Stimulated activated CD8-positive, alpha-beta memory T cell treated with anti-CD3 and anti-CD28 coated beads, Interleukin-15, amount 100 ng/mL, for 1 hour (primary cell): ENCODE data around the gene WIPF2.

Experiments
- DNase-seq: peaks from one replicate; pipeline ENCODE4 v3.0.0-alpha.2; 2020; ENCODE audit warnings: low read depth

The WIPF2 gene, protein sequence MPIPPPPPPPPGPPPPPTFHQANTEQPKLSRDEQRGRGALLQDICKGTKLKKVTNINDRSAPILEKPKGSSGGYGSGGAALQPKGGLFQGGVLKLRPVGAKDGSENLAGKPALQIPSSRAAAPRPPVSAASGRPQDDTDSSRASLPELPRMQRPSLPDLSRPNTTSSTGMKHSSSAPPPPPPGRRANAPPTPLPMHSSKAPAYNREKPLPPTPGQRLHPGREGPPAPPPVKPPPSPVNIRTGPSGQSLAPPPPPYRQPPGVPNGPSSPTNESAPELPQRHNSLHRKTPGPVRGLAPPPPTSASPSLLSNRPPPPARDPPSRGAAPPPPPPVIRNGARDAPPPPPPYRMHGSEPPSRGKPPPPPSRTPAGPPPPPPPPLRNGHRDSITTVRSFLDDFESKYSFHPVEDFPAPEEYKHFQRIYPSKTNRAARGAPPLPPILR

DNA sequence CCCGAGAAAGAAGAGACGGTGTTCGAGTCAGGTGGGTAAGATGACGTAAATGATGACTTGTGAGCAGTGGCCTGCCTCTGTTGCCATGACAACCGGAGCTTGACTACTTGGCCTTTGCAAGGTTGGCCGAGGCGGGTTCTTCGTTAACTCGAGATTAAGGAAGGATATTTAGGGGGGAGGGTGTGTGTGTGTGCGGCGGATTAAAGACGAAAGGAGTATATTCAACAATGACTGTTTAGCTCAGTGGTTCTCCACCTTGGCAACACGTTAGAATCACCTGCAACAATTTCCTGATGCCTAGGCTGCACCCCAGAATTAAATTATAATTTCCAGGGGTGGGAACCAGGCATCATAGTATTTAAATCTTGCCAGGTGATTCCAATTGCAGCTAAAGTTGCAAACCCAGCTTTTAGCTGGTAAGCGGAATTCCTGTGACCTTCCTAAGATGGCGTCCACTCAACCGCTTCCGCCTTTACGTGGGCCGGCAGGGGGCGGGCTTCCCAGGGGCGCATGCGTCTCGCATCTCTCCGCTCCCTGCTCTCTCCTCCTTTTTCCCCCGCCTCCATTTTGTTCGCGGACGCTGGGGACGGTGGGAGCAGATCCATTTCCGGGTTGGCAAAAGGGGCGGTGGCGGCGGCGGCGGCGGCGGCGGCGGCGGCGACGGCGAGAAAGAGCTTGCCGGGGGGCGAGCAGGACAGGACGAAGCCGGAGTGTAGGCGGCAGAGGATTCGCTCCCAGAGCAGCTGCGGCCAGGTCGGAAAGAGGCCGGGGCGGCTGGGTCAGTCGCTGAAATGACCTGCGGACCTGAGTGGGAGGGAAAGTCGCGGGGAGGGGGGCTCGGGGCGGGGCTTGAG, at the start of gene WIPF2:
Gene WIPF2, plus strand, starts transcription at position 565 of the 854 bp plus-strand sequence. CDS start 37,156 bp downstream, outside the sequence.
- DNase-seq, result peak; percentile 91

DNA sequence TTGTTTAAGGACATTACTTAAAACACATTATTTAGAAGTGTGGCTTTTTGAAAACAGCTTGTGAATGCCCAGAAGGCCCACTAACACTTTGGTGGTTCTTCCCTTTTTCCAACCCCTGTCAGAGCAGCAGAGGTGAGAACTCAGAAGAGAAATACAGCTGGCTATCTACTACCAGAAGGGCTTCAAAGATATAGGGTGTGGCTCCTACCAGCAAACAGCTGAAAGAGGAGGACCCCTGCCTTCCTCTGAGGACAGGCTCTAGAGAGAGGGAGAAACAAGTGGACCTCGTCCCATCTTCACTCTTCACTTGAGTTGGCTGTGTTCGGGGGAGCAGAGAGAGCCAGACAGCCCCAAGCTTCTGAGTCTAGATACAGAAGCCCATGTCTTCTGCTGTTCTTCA, 48.8 kb upstream of the WIPF2 start:
- no peak for DNase-seq

DNA sequence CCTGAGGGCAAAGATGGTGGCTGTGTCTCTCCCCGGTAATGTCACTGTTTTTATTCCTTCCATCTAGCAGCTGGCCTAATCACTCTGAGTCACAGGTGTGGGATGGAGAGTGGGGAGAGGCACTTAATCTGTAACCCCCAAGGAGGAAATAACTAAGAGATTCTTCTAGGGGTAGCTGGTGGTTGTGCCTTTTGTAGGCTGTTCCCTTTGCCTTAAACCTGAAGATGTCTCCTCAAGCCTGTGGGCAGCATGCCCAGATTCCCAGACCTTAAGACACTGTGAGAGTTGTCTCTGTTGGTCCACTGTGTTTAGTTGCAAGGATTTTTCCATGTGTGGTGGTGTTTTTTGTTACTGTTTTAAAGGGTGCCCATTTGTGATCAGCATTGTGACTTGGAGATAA, 47.4 kb upstream of the WIPF2 start:
- no peak for DNase-seq

DNA sequence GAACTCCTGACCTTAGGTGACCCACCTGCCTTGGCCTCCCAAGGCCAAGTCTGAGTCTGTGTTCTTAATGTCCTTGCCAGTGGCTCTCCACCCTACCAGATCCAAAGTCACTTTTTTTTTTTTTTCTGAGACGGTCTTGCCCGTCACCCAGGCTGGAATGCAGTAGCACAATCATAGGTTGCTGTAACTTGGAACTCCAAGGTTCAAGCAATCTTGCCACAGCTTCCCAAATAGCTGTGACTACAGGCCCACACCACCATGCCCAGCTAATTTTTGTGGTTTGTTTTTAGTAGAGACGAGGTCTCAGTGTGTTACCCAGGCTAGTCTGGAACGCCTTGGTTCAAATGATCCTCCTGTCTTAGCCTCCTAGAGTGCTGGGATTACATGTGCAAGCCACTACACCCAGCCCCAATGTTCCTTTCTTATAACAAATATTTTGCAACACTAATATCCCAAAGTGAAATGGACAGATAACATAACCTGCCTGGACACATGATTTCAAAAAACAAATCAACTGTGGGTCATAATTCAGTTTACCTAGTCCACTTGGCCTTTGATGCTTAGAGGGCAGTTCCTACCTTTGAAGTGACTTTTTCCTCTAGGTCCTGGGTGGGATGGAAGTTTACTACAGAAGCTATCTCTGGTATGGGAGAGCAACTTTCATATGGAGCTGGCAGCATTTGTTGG, 45.9 kb upstream of the WIPF2 start:
- no peak for DNase-seq

DNA sequence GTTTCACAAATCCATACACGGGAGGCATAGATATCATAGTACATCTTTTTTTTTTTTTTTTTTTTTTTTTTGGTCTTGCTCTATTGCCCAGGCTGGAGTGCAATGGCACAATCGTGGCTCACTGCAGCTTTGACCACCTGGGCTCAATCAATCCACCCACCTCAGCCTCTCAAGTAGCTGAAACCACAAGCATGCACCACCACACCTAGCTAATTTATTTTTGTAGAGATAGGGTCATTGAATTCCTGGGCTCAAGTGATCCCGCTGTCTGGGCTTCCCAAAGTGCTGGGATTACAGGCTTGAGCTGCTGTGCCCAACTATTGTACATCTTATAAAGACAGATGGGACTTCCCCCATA, 45.3 kb upstream of the WIPF2 start:
- DNase-seq, result no peak

DNA sequence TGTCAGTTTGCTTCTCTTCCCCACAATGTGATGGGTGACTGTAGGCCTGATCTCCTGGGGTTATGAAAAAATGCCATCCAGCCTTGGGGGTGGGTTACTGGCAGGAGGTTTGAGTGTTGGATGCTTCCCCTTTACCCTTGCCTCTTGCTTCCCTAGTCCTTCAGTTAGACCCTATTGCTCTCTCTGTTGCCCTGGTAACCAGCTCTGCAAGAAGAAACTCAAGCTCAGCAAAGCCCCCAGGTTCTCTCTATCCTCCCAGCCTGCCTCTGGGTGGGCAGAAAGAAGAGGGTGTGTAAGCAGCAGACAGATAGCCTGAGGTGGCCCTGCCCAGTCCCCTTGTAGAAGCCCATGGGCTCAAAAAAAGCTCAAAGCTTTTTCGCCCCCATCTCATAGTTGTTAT, 44.6 kb upstream of the WIPF2 start:
- no peak for DNase-seq

DNA sequence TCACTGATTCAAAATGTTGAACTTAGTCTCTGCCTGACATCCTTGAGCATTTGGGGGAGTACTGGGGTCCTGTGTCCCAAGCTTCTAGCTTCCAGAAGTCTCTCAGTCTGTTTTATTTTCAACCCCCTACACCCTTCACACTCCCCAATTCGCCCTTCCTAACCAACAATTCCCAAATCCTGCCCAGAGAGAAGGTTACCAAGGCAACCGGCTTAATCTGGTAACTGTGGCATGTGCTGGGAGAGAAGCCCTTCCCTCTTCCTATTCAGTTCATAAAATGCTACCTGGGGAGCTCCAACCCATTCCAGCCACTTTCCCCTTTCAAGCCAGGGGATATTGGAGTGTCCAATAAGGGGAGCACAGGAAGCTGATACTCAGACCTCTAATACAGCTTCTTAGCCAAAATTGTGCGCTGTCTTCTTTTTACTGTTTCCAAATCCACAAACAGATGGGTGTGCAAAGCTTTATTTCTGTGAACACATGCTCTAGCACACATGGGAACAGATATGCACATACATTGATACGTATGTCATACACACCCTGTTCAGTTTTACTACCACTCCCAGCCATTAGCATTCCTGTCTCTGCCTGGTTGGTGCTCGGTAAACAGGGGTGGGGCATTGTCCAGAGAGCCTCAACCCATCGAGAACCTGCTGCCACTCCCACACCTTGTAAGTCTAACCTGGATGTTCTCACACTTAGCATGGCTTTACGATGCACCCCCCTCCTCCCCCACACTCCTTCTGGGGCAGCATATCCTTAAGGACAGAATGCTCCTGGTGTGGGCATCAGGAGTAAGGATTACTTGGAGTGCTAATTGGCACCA, 43.0 kb upstream of the WIPF2 start:
- DNase-seq, result no peak

DNA sequence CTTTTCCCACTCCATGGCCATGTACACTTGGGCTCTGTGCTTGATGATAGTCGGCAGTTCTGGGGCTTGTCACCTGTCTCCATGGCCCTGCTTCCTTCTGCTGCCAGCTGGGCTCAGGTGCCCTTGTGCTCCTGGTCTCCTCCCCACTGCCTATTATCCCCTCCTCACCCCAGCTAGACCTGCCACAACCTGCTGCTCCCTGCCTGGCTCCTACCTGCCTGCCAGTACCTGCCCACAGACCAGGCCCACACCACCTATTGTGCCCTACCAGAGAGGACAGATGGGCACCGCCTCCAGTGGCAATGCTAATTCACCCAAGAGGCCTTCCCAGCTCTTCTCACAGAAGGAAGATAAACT, 42.4 kb upstream of the WIPF2 start:
- no peak for DNase-seq

DNA sequence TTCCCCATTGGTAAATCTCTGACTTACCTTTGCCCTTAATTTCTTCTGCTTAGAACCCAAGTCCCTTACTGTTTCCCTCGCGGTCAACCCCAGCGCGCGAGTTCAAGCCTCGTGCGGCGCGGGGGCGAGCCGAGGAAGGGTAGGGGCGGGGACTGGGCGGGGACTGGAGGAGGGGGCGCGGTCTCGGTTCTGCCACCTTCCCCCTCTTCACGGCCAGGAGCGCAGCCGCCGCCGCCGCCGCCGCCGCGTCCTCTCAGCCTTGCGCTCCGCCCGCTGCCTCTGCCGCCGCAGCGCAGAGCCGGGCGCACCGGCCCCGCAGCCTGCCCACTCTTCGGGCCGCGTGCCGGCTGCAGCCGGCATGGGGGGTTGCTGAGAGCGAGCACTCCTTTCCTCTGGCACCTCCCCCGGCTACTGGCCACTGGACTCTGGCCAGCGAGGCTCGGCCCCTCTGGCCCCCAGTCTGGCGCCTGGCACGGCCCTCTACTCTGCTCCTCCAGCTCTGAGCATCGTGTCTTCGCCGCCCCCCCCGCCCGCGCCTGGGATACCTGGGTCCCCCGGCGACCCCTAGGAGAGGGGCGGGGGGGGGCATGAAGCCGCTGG, 41.7 kb upstream of the WIPF2 start, which contains the start of gene RAPGEFL1:
Gene RAPGEFL1, plus strand, starts transcription at position 196 of the 600 bp plus-strand sequence. Its CDS starts 392 bp downstream, at position 588.
- DNase-seq, result peak; percentile 72

DNA sequence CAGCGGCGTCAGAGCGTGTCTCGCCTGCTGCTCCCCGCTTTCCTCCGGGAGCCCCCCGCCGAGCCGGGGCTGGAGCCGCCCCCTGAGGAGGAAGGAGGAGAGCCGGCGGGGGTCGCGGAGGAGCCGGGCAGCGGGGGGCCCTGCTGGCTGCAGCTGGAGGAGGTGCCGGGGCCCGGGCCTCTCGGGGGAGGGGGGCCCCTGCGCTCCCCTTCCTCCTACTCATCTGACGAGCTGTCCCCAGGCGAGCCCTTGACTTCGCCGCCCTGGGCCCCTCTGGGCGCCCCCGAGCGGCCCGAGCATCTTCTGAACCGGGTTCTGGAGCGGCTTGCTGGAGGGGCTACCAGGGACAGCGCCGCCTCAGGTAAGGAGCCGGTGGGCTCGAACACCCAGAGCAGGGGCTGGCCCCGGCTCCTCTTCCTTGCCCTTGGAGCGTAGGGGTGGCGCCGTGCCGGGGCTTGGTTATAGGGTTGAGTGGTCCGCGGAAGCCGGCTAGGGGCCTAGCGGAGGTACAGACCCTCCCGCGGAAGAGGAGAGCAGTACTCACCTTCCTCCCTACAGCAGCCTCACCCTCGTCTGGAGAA, 41.0 kb upstream of the WIPF2 start:
- DNase-seq, result no peak

DNA sequence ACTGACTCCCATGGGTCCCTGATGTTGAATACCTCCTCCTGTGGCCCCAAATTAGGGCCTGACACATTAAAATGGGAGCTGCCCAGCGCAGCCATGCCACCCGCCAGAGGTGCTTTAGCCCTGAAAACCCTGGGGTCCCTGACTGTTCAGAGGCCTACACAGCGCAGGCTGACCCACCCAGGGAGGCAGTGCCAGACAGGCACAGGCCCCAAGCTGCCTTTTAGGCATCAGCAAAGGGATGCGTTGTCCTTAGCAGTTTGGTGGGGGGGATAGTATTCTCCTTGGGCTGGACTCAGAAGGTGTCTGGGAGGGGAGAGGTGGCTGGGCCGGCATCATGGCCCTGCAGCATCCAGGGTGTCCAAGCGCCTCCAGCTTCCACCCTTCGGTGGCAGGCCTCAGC, 40.4 kb upstream of the WIPF2 start:
- no peak for DNase-seq

DNA sequence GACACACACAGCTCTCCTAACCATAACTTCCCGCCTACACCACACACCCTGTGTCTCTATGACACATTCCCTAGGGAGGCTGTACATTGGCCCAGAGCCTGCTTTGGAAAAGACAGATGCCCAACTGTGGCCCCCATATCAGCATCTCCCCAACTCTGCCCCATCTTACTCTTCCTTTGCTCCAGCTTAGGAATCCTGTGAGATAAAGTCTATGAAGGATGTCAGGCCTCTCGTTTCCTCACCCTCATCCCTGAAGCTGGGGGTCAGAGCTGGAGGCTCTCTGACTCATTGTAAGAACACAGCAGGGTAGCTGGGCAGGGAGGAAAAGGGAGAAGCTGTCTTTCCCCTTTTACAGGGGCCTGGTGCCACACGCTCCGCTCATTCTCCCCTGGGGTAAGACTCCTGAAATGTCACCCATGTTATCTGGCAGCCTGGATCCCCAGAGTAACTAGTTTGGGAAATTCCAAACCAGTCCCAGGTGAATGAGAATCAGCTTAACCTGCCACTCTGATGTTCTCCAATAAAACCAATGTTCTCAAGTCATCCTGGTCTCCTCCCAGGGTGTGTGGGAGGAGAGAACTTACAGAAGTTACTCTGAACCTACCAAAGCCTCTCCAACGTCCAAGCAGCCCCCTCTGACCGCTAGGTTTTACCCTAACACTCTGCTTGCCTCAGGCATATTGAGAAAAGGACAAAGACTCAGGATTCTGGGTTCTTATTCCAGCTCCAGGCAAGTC, 39.0 kb upstream of the WIPF2 start:
- DNase-seq, result no peak

DNA sequence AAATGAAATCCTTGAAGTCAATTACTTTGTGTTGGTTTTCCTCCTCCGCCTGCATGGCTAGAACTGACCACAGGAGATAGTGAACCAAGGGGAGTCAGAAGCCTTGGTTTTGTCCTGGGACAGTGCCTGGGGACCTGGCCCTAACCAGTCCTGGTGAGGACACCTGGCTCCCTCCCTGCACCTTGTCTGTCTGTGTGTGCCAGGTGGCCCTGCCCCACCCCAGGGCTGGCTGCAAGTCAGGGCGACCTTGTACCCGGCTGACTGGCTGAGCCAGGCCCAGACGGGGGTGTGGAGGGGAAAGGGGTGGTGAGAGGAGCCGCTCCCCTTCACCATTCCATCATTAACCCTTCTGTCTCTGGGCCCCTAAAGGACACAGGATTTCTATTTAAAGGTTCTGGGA, 38.4 kb upstream of the WIPF2 start:
- no peak for DNase-seq

DNA sequence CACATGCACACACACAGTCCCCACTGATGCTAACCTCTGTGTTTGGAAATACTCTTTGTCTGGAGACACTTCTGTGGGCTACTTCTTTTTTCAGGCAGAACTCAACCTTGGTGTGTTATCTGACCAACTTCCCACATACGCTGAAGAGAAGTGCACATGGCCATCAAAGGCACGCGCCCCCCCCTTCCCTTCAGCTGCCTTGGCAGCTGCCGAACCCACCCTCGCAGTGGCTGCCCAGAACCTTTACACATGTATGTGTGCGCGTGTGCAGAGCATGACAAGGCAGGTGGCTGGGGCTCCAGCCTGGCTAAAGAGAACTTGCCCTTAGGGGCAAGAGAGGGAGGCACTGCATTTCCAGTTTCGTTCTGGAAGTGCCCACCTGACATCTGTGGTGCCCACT, 37.9 kb upstream of the WIPF2 start:
- DNase-seq, result no peak

DNA sequence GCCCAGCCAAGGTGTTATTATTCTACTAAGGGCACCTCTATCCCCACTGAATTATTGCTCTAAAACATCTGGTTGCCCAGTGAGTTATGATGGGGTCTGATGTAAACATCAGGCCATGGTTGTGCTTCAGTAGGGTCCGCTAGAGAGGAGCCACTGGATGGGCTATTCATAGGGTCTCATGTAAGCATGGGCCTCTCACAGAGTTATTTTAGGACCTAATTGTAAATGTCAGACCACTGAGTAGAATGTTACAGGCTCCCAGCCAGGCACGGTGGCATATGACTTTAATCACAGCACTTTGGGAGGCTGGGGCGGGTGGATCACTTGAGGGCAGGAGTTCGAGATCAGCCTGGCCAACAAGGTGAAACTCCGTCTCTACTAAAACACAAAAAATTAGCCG, 36.5 kb upstream of the WIPF2 start:
- DNase-seq, result no peak

DNA sequence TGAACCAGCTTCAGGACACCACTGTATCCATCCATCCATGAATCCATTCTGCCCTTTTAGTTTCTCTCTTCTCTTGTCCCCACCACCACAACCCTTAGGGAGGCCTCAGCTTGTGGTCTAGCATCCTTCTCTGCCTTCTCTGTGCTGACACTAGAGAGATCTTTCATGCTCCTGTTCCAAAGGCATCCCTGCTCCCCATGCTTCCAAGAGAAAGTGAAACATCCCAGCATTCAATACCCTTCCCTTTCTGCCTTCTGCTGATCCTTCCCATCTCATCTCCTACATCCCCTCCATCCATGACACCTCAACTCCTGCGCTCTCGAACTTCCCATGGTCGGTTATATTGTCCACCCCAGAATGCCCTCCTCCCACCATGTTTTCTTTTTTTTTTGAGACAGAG, 31.9 kb upstream of the WIPF2 start:
- DNase-seq, result no peak

DNA sequence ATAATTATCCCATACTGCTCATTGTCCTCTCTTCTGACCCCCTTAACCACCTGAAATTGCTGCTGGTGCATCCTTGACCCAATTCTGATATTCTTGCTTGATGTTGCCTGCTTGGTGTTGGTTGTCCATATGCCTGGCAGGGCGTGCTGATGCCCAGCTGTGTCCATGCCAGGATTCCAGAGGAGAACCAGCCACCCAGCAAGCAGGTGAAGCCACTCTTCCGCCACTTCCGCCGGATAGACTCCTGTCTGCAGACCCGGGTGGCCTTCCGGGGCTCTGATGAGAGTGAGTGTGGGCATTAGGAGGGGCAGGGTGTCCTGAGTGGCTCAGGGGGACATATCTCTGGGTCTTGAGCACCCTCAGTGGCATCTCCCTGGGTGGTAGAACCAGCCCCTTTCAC, 30.4 kb upstream of the WIPF2 start:
- DNase-seq, result no peak

DNA sequence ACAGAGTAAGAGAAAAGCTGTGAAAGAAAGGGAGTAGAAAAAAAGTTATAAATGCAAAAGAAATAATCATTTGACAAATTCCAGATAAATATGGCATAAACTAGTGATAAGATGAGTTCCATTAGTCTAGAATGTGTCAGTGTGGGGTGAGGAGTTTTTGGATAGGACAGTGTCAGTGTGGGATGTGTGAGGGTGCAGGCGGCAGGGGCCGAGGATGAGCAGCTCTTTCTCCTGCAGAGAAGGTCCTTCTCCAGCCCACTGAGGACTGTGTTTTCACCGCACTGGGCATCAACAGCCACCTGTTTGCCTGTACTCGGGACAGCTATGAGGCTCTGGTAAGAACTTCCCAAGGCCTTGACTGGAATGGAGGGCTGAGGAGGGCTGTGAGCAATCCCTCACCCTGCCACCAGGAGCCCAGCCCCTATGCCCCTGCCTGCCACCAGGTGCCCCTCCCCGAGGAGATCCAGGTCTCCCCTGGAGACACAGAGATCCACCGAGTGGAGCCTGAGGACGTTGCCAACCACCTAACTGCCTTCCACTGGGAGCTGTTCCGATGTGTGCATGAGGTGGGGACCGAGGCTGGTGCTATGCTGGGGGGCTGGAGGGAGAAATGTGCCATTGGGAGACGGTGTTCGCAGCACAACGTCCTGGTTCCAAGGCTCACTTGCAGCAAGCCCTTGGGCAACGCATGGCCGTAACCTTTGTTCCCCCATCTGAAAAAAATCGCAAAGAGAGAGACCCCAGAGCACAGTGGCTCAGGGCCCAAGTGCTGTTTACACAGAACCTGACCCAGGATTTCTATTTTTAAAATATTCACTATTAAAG, 28.7 kb upstream of the WIPF2 start:
- DNase-seq, result no peak
